Transverse colon (tissue), 4 donors: Measurements from ENCODE around the gene TOMM70. TPM values are rescaled to one million over a fixed set of nuclear protein-coding genes. Genes with fewer than 3 reads are reported as not detected.

ENCODE experiments used
- DNase-seq: peaks from one replicate; pipeline ENCODE4 v3.0.0-alpha.2; 2019
- H3K27ac ChIP-seq, 4 donors: fragments of 200-600 bp; sonication (generic); 2 replicates each; pipeline ENCODE4 v1.5.1; 2016 to 2018; ENCODE audit warnings: inconsistent platforms in 4 of 4
- H3K27me3 ChIP-seq: fragments of 200-600 bp; sonication (generic); 2 replicates; pipeline ENCODE4 v1.5.1; 2017; ENCODE audit warnings: inconsistent platforms
- H3K36me3 ChIP-seq, 4 donors: fragments of 200-600 bp; sonication (generic); 2 replicates each; pipeline ENCODE4 v1.5.1; 2017 to 2019; ENCODE audit warnings: inconsistent platforms in 4 of 4
- H3K4me1 ChIP-seq, 4 donors: fragments of 200-600 bp; sonication (generic); 2 replicates each; pipeline ENCODE4 v1.5.1; 2017 to 2020; ENCODE audit warnings: inconsistent platforms in 4 of 4
- H3K4me3 ChIP-seq, 4 donors: fragments of 200-600 bp; sonication (generic); 1 replicate in 1 of 4; 2 replicates in 3 of 4; pipeline versions ENCODE4 v1.5.1 to v1.6.1; 2017 to 2019; ENCODE audit warnings: inconsistent platforms in 4 of 4
- H3K9me3 ChIP-seq, 2 donors: fragments of 200-600 bp; sonication (generic); 2 replicates each; pipeline ENCODE4 v1.5.1; 2017 to 2019; ENCODE audit warnings: inconsistent platforms in 2 of 2
- CTCF ChIP-seq, 5 experiments: fragments of 200-600 bp in 3 of 5; fragments of 450-650 bp in 2 of 5; sonication (generic) in 3 of 5; IDR thresholded peaks; 1 replicate in 2 of 5; 2 replicates in 3 of 5; pipeline ENCODE4 v1.5.1; 2016 to 2017; ENCODE audit warnings: antibody characterized with exemption in 5 of 5, inconsistent platforms in 3 of 5, mild to moderate bottlenecking in 2 of 5, moderate library complexity in 1 of 5
- EP300 ChIP-seq: sonication (generic); formaldehyde crosslinking; IDR thresholded peaks from one replicate; pipeline ENCODE4 v1.6.1; 2017; ENCODE audit warnings: antibody characterized with exemption, low read depth
- POLR2A ChIP-seq: fragments of 450-650 bp; IDR thresholded peaks from one replicate; pipeline ENCODE4 v1.6.1; 2016; ENCODE audit warnings: antibody characterized with exemption, mild to moderate bottlenecking, moderate library complexity
- POLR2AphosphoS5 ChIP-seq, 3 donors: sonication (generic); formaldehyde crosslinking; IDR thresholded peaks; one replicate each; pipeline ENCODE4 v1.6.1; 2016; ENCODE audit warnings: antibody characterized with exemption in 3 of 3
- WGBS, 2 donors: methylation state at CpG; one replicate each; pipeline ENCODE4 v1.1.5; 2018; ENCODE audit warnings: low coverage in 1 of 2; 5-methylcytosine and 5-hydroxymethylcytosine counted together
- in situ Hi-C, 4 donors: fragments of 200-750 bp; cut with MboI; loops; one replicate each; pipeline versions ENCODE4 v1.15.0 to v1.15.1; 2017; ENCODE audit warnings: low sequenced_read_pairs in 3 of 4, low pct_ligation_motif_present in 1 of 4, low pct_unique_long_range_greater_than_20kb in 1 of 4
- intact Hi-C: fragments of 100-400 bp; cut with DNase I; formaldehyde crosslinking; loops from one replicate; pipeline ENCODE4 v1.15.1; 2023; ENCODE audit warnings: low total_unique reads
- total RNA-seq, 4 donors: library from RNA; depleted of rRNA; stranded (reverse); fragments of >200 nt; gene quantifications; one replicate each; pipeline ENCODE4 v1.1.0, GENCODE V29; 2016

The TOMM70 gene
- total RNA-seq, 4 donors from 2014 or later, result 13.1 to 38.1 (median 33.0) TPM

- DNase-seq, result no peak
- intact Hi-C loops (no loop called here), in situ Hi-C loops (no loop called here)
- H3K9me3 ChIP-seq, result no peaks in the 10 kb centered on the region
- H3K4me1 ChIP-seq, result no peaks in the 10 kb centered on the region
- no peaks in the 10 kb centered on the region for H3K36me3 ChIP-seq
- TF ChIP-seq EP300, result no peak
- TF ChIP-seq POLR2AphosphoS5 (IDR thresholded peaks at IDR 0.05), result no peak
- TF ChIP-seq POLR2A, result no peak
- TF ChIP-seq CTCF (IDR thresholded peaks at IDR 0.05), result no peak
- H3K27ac ChIP-seq, result no peak overlapping the region
- H3K4me3 ChIP-seq, result no peak overlapping the region
- no peaks in the 10 kb centered on the region for H3K27me3 ChIP-seq
Measured at GRCh38 chr3:100443690-100444089, 42.8 kb upstream of the TOMM70 start.

- in situ Hi-C loops, result no loop called here
- no peak for DNase-seq
- 32 to 53% methylated on average over 2 to 3 of the region's 3 CpGs for WGBS, 2 donors
Measured at GRCh38 chr3:100440895-100441294, 40.0 kb upstream of the TOMM70 start.

GRCh38 chr3:100438623-100438974 lies 37.7 kb upstream of the TOMM70 start:
- H3K4me3 ChIP-seq, result no peak overlapping the region
- no peak overlapping the region for H3K27ac ChIP-seq
- no peaks in the 10 kb centered on the region for H3K27me3 ChIP-seq

More at GRCh38 chr3:100440895-100441294, 40.0 kb upstream of the TOMM70 start:
- no peaks in the 10 kb centered on the region for H3K36me3 ChIP-seq
- H3K4me3 ChIP-seq, result no peak overlapping the region
- H3K27me3 ChIP-seq, result no peaks in the 10 kb centered on the region
- TF ChIP-seq CTCF (IDR thresholded peaks at IDR 0.05), result no peak
- no peak for TF ChIP-seq POLR2A
- no peak for TF ChIP-seq POLR2AphosphoS5 (IDR thresholded peaks at IDR 0.05)
- TF ChIP-seq EP300, result no peak
- no peak overlapping the region for H3K27ac ChIP-seq
- H3K9me3 ChIP-seq, result no peaks in the 10 kb centered on the region
- H3K4me1 ChIP-seq, result no peaks in the 10 kb centered on the region
- intact Hi-C loops, result no loop called here

GRCh38 chr3:100437721-100438622 lies 37.1 kb upstream of the TOMM70 start:
- H3K27me3 ChIP-seq, result no peaks in the 10 kb centered on the region
- H3K4me3 ChIP-seq, result no peak overlapping the region
- no peaks in the 10 kb centered on the region for H3K9me3 ChIP-seq
- no peaks in the 10 kb centered on the region for H3K4me1 ChIP-seq
- intact Hi-C loops, result no loop called here
- H3K27ac ChIP-seq, result no peak overlapping the region
- H3K36me3 ChIP-seq, result no peaks in the 10 kb centered on the region
- no peak for TF ChIP-seq POLR2AphosphoS5 (IDR thresholded peaks at IDR 0.05)
- no peak for TF ChIP-seq CTCF (IDR thresholded peaks at IDR 0.05)
- no peak for TF ChIP-seq POLR2A
- no peak for TF ChIP-seq EP300
- in situ Hi-C loops, result no loop called here
- no peak for DNase-seq
- WGBS, 2 donors, result 74 to 84% methylated on average over 3 of the region's 3 CpGs

More at GRCh38 chr3:100438623-100438974, 37.7 kb upstream of the TOMM70 start:
- intact Hi-C loops (no loop called here), in situ Hi-C loops (no loop called here)
- Histone ChIP-seq H3K36me3 (no peaks in the 10 kb centered on the region), H3K9me3 (no peaks in the 10 kb centered on the region), H3K4me1 (no peaks in the 10 kb centered on the region)
- no peak for DNase-seq
- no peak for TF ChIP-seq CTCF (IDR thresholded peaks at IDR 0.05)
- TF ChIP-seq POLR2A, result no peak
- TF ChIP-seq EP300, result no peak
- WGBS, 2 donors, result 75 to 83% methylated on average over 1 to 2 of the region's 2 CpGs
